Natural killer cell (primary cell): ENCODE data around the gene SPECC1. TPM values are rescaled to one million over a fixed set of nuclear protein-coding genes. Genes with fewer than 3 reads are reported as not detected.

Experiments used
- ATAC-seq, 3 donors: fragments of 150-1000 bp in 2 of 3; fragments of 200-7000 bp in 1 of 3; cut with Tn5 transposase; 1 replicate in 1 of 3; 2 replicates in 2 of 3; pipeline ENCODE4 v1.10.0; 2021; ENCODE audit warnings: mild to moderate bottlenecking in 2 of 3, moderate library complexity in 2 of 3
- DNase-seq, 2 donors: peaks; one replicate each; pipeline versions ENCODE4 v3.0.0 to v3.0.0-alpha.2; 2013 to 2021; ENCODE audit warnings: mixed read lengths in 1 of 2
- H3K27ac ChIP-seq: one replicate; pipeline ENCODE4 v1.5.1; 2013; ENCODE audit warnings: mild to moderate bottlenecking, low read length
- H3K27me3 ChIP-seq: one replicate; pipeline ENCODE4 v1.6.1; 2013; ENCODE audit warnings: low read length; ENCODE audit not compliant: control insufficient read depth, insufficient read depth
- H3K36me3 ChIP-seq: one replicate; pipeline ENCODE4 v1.6.1; 2013; ENCODE audit warnings: low read length; ENCODE audit not compliant: control insufficient read depth, insufficient read depth
- H3K4me1 ChIP-seq: one replicate; pipeline ENCODE4 v1.6.1; 2013; ENCODE audit warnings: low read length; ENCODE audit not compliant: control insufficient read depth, insufficient read depth
- H3K4me3 ChIP-seq: one replicate; pipeline ENCODE4 v1.5.1; 2013; ENCODE audit warnings: low read length
- H3K9me3 ChIP-seq: one replicate; pipeline ENCODE4 v1.6.1; 2013; ENCODE audit warnings: low read length; ENCODE audit not compliant: control insufficient read depth, insufficient read depth
- H3K27ac Mint-ChIP-seq, 2 donors: one replicate each; pipeline ENCODE4 v1.8.0; 2022; ENCODE audit warnings: mild to moderate bottlenecking in 2 of 2, mixed read lengths in 2 of 2, moderate library complexity in 1 of 2
- H3K27me3 Mint-ChIP-seq, 2 donors: one replicate each; pipeline ENCODE4 v1.8.0; 2022; ENCODE audit warnings: low read depth in 2 of 2, mixed read lengths in 2 of 2
- H3K36me3 Mint-ChIP-seq: one replicate; pipeline ENCODE4 v1.8.0; 2022; ENCODE audit warnings: mixed read lengths
- H3K4me1 Mint-ChIP-seq, 2 donors: one replicate each; pipeline ENCODE4 v1.8.0; 2022; ENCODE audit warnings: mixed read lengths in 2 of 2
- H3K4me3 Mint-ChIP-seq: one replicate; pipeline ENCODE4 v1.8.0; 2022; ENCODE audit warnings: mild to moderate bottlenecking, moderate library complexity, mixed read lengths
- H3K9me3 Mint-ChIP-seq, 2 donors: one replicate each; pipeline ENCODE4 v1.8.0; 2022; ENCODE audit warnings: mixed read lengths in 2 of 2
- CTCF ChIP-seq: fragments of 200-600 bp; IDR thresholded peaks from one replicate; pipeline ENCODE4 v1.8.0; 2022; ENCODE audit warnings: antibody characterized with exemption
- WGBS: methylation state at CpG from one replicate; pipeline ENCODE4 v1.1.7; 2013; ENCODE audit warnings: missing lambda C conversion rate; ENCODE audit not compliant: insufficient coverage; 5-methylcytosine and 5-hydroxymethylcytosine counted together
- intact Hi-C: fragments of 100-400 bp; cut with micrococcal nuclease; formaldehyde crosslinking; loops from one replicate; pipeline ENCODE4 v1.14.2; 2022
- total RNA-seq, 4 donors: library from RNA; stranded (reverse); fragments of 120-200 nt in 1 of 4; gene quantifications; one replicate each; pipeline versions ENCODE4 v1.2.3 to v1.2.4, GENCODE V29; 2013 to 2022

SPECC1 gene
- total RNA-seq, 3 donors from 2014 or later (not counting 1 experiment from before 2014, with no cell fraction given), result 29.3 to 45.1 (median 37.2) TPM

GRCh38 chr17:20155258-20156195 is 146.4 kb downstream of the SPECC1 start:
- Histone ChIP-seq H3K4me1 (peaks cover 15% of the 10 kb centered on the region), H3K27ac (peak overlapping the region; percentile 75), H3K36me3 (no peaks in the 10 kb centered on the region), H3K9me3 (no peaks in the 10 kb centered on the region), H3K4me3 (peak overlapping the region; percentile 33), H3K27me3 (no peaks in the 10 kb centered on the region)
- ATAC-seq (peak; percentile 96 to 100 (median 96)), DNase-seq (peak; percentile 97)
- 10% methylated on average over 69 of the region's 69 CpGs for WGBS
- Mint-ChIP-seq H3K4me3 (no peak overlapping the region), H3K36me3 (no peaks in the 10 kb centered on the region), H3K27me3 (no peaks in the 10 kb centered on the region), H3K27ac (no peak overlapping the region), H3K4me1 (peaks cover 7 to 12% of the 10 kb centered on the region in 2 donors), H3K9me3 (no peaks in the 10 kb centered on the region)
- intact Hi-C loops, result no loop called here
- TF ChIP-seq CTCF, result no peak

GRCh38 chr17:20156196-20157000 is 147.2 kb downstream of the SPECC1 start:
- Histone ChIP-seq H3K27me3 (no peaks in the 10 kb centered on the region), H3K4me3 (peak overlapping the region; percentile 43), H3K4me1 (peaks cover 15% of the 10 kb centered on the region), H3K9me3 (no peaks in the 10 kb centered on the region), H3K36me3 (no peaks in the 10 kb centered on the region), H3K27ac (no peak overlapping the region)
- Mint-ChIP-seq H3K36me3 (no peaks in the 10 kb centered on the region), H3K9me3 (no peaks in the 10 kb centered on the region), H3K4me3 (peak overlapping the region; percentile 89), H3K27ac (peak overlapping the region; percentile 32 to 86), H3K4me1 (peaks cover 7 to 12% of the 10 kb centered on the region in 2 donors), H3K27me3 (no peaks in the 10 kb centered on the region)
- DNase-seq, result peak; percentile 38 to 62
- intact Hi-C loops, result no loop called here
- TF ChIP-seq CTCF, result no peak
- WGBS, result 2% methylated on average over 65 of the region's 72 CpGs
- ATAC-seq, result peak; percentile 25 to 31 (median 29)

GRCh38 chr17:20157001-20157310 is 147.8 kb downstream of the SPECC1 start:
- Histone ChIP-seq H3K4me3 (peak overlapping the region; percentile 43), H3K36me3 (no peaks in the 10 kb centered on the region), H3K27me3 (no peaks in the 10 kb centered on the region), H3K4me1 (peaks cover 15% of the 10 kb centered on the region), H3K9me3 (no peaks in the 10 kb centered on the region), H3K27ac (no peak overlapping the region)
- Mint-ChIP-seq H3K4me1 (peaks cover 7 to 12% of the 10 kb centered on the region in 2 donors), H3K36me3 (no peaks in the 10 kb centered on the region), H3K4me3 (peak overlapping the region; percentile 89), H3K27me3 (no peaks in the 10 kb centered on the region), H3K9me3 (no peaks in the 10 kb centered on the region), H3K27ac (peak overlapping the region; percentile 32 to 86)
- 96% methylated on average over 12 of the region's 12 CpGs for WGBS
- ATAC-seq (no peak), DNase-seq (no peak)
- intact Hi-C loops, result no loop called here
- TF ChIP-seq CTCF, result no peak
